Right hindlimb (tissue), 1 donor: ENCODE measurements around the gene MYO10.
"Not testable (repeated sequence)": the region's sequence is repeated elsewhere in the genome, so short reads cannot be mapped to it uniquely, and the experiment has no call there.

Source experiments
- DNase-seq: peaks from one replicate; pipeline ENCODE4 v3.0.0-alpha.2; 2018

Gene MYO10

DNA sequence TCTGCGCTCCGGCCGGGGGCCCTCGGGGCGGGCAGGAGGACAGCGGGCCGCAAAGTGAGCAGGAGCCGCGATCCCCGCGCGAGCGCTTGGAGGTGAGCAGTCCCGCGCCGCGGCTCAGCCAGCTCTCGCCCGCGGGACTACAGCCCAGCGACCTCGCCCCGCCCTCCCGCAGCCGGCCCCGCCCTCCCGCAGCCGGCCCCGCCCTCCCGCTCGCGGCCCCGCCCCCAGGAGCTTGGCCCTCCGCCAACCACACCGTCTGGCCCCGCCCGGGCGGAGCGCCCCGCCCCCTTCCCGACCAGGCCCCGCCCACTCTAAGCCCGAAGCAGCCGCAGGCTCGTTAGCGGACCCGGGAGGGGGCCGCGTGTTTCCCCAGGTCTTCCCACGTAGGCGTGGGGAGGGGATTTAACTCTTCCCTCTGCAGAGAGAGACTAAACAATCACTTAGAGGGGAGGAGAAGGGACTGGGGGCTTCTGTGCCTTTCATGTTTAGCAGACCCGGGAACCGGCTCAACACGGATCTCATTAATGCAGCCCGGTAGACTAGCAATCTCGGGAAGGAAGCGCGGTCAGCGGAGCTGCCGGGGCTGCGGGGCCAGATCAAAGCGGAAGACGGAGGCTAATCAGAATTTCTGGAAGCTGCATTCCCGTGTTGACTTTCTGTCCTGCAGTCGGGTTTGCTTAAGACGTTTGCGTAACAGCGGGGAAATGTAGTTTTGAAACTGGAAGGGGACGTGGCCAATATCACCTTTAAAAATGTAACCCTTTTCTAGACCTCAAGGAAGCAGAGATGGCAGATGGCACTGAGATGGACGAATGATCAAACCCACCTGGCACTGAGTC is at the start of gene MYO10:
MYO10 (minus strand) TSS at position 139 of the 839 bp plus-strand sequence. CDS start 480 bp downstream, outside the sequence.
- peak; percentile 84 for DNase-seq

DNA sequence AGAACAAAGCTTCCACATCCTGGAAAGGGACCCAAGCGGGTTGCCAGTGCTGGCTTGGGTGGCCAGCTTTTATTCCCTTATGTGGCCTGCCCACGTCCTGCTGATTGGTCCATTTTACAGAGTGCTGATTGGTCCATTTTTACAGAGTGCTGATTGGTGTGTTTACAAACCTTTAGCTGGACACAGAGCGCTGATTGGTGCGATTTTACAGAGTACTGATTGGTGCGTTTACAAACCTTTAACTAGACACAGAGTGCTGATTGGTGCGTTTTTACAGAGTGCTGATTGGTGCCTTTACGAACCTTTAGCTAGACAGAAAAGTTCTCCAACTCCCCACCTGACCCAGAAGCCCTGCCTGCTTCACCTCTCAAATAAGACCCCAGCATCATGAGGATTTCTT is 49.2 kb upstream of the MYO10 start:
- DNase-seq = not testable (repeated sequence)

DNA sequence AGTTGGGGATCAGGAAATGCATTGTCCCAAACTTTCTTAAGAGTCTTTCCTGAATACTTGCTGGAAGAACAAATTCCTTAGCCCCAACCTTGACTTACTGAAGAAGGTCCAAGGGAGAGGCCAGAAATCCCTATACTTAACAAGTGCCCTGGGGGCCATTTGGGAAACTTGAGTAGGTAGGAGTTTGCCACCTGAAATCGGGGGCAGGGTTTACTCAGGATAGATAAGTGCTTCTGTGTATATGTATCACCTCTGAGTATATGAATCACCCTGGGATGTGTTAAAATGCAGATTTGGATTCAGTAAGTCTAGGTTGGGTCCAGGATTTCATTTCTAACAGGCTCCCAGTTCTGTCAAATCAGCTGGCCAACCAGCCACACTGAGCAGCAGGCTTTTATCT is 47.9 kb upstream of the MYO10 start:
- no peak for DNase-seq

DNA sequence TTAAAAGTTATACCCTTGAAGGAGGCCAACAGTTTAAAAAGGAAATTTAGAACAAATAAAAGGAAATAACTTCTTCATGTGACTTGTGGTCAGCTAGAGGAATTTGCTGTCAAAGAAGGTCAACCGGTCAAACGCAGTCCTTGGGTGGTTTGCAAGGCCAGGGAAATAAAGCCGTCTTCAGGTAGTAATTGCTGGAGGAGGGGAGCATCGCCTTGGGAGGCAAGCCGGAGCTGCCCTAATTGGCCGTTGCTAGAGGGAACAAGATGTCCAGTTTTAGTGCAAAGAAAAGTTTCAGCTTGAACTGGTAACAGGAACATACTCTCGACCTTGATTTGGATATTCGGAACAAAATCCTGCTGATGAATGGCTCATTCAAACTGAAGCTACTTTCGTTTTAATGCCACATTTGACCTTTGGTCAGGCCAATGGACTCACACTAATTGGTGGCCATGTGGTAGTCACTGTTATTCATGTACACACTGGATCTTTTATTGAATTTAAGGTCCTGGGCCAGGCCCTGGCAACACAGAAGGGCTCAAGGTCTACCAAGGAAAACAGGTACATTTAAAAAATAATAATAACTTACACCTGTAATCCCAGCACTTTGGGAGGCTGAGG is 47.0 kb upstream of the MYO10 start:
- DNase-seq = no peak

DNA sequence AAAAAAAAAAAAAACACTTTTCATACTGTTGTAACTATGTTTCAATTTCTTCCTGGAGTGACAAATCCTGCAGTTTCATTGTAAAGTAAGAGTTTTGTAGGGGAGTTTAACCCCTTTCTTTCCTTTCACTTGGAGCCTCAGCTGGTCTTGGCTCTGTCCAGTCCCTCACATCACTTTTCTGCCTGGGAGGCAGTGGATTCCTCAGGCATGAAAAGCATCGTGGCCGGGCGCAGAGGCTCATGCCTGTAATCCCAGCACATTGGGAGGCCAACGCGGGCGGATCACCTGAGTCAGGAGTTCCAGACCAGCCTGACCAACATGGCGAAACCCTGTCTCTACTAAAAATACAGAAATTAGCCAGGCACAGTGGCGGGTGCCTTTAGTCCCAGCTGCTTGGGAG is 45.6 kb upstream of the MYO10 start:
- DNase-seq = no peak

DNA sequence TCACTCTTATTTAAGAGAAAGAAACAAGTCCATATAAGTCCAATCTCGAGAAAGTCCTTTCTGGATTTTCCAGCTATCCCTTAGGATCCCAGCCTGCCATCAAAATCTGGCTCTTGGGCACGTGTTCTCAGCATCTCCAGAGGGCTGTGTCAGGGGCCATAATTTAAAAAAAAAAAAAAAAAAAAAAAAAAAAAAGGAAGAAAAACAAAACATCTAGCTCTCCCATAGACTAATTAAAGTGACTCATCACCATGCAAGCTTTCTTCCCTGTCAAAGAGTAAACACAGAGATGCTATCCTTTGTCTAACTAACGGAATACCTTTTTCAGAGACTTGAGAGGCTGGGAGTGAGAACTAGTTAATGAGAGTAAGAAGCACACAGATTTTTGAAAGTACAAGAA is 44.9 kb upstream of the MYO10 start:
- no peak for DNase-seq

DNA sequence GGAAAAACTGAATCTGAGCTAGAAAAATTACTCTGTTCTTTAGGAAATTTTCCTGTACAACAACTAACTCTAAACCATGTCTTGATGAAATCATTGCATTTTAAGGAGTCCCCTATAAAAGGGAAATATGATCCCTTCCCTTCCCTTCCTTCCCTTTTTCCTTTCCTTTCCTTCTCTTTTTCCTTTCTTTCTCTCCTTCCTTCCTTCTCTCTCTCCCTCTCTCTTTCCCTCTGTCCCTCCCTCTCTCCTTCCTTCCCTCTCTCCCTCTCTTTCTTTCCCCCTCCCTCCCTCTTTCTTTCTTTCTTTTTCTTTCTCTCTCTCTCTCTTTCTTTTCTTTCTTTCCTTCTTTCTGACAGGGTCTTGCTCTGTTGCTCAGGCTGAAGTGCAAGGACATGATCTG is 42.2 kb upstream of the MYO10 start:
- DNase-seq = no peak

DNA sequence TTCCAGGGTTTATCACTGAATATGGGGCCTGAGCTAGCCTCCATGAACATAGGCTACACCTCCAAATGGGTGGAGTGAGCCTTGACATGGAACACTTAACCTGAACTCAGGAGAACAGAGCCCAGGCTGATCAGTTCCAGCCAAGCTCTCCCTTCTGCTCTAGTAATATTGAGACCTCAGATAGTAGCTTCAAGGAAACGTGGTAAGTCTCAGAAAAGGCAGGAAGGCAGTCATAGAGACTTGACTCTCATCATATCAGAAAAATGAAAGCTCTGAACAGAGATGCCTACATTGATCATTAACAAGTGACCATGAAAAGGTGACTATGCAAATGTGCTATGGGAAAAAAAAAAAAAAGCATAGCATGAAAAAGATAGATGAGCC is 40.5 kb upstream of the MYO10 start:
- DNase-seq = no peak

DNA sequence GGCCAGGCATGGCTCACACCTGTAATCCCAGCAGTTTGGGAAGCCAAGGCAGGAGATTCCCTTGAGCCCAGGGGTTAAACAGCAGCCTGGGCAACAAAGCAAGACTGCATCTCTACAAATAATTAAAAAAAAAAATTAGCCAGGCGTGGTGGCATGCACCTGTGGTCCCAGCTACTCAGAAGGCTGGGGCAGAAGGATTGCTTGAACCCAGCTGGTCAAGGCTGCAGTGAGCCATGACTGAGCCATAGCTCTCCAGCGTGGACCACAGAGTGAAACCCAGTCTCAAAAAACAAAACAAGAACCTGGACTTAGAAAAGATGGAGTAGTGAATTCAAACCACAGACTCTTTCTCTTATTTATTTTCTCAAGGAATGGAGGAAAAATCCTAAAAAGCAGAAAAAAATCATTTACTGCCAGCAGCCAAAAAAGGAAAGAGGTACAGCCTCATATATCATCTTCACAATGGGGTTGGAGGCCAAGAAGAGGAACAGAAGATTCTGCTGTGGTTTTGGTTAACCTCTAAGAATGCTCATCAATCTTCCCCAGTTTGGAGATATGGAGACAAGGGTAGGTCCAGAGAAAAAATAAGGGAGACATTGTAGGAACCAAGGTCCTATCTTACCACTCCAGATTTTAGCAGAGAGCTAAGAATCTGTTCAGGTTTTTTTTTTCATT is 40.0 kb upstream of the MYO10 start:
- DNase-seq = no peak

DNA sequence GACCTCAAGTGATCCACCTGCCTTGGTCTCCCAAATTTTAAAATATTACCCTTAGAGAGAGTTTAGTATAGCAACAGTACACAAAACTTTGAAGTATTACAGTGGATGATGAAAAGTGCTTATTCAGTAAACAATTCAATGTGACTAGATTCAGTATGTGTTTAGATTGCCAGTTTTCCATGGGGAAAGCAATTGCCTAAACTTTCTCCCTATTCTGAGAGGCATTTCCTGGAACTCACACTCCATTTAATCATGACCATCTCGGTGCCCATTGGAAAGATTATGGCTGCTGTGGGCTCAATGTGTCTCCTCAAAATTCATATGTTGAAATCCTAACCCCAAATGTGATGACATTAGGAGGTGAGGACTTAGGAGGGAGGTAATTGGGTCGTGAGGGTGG is 38.9 kb upstream of the MYO10 start:
- no peak for DNase-seq

DNA sequence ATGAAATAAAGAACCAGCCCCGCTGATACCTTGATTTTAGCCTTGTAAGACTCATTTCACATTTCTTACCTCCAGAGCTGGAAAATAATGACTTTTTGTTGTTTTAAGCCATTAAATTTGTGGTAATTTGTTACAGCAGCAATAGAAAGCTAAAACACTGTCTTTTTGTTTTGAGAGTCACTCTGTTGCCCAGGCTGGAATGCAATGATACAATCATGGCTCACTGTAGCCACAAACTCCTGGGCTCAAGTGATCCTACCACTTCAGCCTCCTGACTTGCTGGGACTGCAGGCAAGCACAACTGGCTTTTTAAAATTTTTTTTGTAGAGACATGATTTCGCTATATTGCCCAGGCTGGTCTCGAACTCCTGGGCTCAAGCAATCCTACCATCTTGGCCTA is 34.7 kb upstream of the MYO10 start:
- no peak for DNase-seq

DNA sequence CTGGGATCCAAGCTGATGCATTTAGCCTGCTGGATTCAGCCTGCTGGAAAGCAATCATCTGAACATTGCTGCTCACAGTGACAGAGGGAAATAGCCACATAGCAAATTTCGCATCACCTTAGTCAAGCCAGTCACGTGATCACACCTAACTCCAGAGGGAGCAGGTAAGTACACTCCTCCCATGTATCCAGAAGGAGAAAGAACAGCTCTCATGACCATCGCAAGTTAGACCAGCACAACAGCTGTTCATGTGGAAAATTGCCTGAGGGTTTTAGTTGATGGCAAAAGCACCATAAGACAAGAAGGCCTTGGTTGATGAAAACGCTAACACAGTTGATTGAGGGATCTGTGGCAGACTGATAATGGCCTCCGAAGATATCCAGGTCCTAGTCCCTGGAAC is 34.2 kb upstream of the MYO10 start:
- no peak for DNase-seq

DNA sequence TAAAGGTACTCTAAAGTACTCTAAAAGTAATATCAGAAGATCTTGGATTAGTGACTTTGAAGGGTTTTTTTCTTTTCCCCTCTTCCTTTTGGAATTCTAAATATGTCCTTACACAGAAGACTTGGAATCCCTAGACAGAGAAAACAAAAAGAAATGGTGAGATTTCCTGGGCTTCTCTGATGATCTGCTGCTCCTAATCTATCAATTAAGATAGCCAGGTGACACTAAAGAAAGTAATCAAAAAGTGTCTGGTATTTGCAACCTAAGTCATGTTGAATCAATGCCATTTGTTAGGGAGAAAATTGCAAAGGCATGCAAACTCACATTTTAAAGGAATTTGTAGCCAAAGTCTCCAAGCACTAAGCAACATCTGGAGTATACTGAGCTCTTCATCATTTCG is 29.5 kb upstream of the MYO10 start:
- DNase-seq = no peak

DNA sequence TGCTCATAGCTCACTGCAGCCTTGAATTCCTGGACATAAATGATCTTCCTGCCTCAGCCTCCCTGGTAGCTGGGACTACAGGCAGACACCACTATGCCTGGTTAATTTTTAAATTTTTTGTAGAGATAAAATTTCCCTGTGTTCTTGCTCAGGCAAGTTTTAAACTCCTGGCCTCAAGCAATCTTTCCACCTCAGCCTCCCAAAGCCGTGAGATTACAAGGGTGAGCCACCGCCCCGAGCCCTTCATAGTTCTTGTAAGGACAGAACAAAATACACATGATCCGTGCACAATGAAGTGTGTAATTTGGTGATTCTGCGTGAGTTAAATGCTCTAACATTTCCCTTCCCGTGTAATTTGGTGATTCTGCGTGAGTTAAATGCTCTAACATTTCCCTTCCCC is 27.7 kb upstream of the MYO10 start:
- DNase-seq = no peak

DNA sequence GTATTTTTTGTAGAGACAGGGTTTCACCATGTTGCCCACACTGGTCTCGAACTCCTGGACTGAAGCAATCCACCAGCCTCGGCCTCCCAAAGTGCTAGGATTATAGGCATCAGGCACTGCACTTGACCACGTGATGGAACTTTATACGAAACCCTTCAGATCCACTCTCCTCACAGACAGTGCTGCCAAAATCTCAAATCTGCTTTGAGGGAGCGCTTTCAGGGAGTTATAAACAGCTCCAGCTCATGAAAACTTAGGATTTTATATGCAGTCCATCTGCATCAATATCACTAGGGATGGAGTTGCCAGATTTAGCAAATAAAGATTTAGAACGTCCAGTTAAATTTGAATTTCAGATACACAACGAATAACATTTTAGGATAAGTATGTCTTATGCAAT is 25.0 kb upstream of the MYO10 start:
- DNase-seq = no peak

DNA sequence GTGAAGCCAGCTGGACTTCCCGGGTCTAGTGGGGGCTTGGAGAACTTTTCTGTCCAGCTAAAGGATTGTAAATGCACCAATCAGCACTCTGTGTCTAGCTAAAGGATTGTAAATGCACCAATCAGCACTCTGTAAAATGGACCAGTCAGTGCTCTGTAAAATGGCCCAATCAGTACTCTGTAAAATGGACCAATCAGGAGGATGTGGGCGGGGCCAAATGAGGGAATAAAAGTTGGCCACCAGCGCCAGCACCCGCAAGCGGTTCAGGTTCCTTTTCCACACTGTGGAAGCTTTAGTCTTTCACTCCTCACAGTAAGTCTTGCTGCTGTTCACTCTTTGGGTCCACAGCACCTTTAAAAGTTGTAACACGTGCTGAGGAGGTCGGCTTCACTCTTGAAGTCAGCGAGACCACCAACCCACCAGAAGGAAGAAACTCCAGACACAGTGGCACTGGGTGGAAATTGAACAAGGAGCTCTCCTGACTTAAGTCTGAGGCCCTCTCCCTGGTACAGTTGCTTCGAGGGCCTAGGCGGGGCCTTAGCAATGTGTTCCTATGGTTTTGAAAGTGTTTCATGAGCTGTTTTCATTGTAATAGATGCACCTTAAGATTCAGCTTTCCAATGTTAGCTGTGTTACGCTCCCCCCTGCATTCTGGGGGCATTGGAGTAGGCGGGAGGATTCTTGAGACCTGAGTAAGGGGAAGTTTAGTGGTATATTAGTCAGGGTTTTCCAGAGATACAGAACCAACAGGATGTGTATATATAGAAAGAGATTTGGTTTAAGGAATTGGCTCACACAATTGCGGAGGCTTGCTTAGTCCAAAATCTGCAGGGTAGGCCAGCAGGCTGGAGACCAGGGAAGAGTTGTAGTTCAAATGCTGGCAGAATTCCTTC is 21.5 kb upstream of the MYO10 start:
- DNase-seq = peak; percentile 43

DNA sequence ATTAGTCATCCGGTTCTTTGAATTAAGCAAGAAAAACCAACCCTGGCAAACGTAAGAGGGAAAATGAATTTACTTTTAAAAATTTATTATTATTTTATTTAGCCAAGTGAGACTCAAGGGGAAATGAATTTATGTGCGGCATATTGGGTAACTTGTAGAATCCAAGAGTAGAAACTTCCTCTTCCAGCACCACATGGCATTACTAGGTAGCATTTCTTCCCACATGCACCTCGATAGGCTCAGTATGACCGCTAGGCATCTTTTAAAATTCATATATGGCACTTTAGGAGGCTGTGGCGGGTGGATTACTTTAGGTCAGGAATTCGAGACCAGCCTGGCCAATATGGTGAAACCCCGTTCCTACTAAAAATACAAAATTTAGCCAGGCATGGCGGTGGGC is 17.6 kb upstream of the MYO10 start:
- no peak for DNase-seq

DNA sequence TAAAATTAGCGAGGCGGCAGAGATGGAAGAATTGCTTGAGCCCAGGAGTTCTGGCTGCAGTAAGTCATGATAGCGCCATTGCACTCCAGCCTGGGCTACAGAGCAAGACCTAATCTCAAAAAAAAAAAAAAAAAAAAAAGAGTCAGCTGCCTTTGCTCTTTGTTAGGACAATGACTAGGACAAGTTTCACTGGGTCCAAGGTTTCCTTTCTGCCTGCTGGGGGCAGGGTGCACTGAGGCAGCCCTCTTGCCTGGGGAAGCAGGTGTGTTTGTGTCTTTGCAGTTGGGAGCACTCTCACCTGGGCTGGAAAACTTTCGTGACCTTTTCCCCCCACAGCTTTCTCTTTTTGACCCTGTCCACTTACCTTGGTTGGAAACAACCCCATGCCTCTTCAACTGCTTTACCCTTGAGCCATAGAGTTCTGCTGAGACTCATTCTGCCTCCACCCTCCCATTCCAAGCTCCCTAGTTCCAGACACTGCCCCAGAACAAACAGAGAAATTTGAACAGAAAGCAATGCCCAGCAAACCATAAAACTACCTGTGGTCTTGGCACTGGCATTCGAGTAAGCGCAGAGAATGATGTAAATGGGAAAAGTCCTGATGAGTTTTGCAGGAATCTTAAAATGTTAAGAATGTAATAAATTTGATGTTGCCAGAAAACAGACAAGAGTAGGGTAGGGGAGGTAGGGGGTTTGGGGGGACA is 17.0 kb upstream of the MYO10 start:
- no peak for DNase-seq

DNA sequence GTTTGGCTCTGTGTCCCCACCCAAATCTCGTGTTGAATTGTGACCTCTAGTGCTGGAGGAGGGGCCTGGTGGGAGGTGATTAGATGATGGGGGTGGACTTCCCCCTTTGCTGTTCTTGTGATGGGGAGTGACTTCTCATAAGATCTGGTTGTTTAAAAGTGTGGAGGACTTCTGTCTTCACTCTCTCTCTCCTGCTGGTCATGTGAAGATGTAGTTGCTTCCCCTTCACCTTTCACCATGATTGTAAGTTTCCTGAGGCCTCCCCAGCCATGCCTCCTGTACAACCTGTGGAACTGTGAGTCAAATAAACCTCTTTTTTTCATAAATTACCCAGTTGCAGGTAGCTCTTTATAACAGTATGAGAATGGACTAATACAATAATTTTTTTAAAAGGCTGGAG is 10.6 kb upstream of the MYO10 start:
- no peak for DNase-seq

DNA sequence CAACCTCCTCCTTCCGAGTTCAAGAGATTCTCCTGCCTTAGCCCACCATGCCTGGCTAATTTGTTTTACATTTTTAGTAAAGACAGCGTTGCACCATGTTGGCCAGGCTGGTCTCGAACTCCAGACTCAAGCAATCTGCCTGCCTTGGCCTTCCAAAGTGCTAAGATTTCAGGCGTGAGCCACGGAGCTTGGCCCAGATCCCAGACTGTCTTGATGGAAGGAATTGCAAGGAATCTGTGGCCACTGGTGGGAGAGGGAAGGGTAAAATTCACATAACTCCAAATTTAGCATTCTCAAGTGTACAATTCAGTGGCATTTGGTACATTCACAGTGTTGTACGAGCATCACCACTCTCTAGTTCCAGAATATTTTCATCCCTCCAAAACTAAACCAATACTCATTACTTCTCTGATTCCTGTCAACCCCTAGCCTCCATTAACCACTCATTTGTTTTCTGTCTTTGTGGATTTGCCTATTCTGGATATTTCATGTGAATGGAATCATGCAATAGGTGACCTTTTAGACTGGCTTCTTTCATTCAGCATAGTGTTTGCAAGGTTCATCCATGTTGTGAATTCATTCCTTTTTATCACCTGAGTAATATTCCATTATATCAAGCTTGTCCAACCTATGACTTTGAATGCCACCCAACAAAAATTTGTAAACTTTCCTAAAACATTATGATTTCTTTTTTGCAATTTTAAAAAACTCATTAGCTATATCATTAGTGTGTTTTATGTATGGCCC is 8.9 kb upstream of the MYO10 start:
- no peak for DNase-seq

DNA sequence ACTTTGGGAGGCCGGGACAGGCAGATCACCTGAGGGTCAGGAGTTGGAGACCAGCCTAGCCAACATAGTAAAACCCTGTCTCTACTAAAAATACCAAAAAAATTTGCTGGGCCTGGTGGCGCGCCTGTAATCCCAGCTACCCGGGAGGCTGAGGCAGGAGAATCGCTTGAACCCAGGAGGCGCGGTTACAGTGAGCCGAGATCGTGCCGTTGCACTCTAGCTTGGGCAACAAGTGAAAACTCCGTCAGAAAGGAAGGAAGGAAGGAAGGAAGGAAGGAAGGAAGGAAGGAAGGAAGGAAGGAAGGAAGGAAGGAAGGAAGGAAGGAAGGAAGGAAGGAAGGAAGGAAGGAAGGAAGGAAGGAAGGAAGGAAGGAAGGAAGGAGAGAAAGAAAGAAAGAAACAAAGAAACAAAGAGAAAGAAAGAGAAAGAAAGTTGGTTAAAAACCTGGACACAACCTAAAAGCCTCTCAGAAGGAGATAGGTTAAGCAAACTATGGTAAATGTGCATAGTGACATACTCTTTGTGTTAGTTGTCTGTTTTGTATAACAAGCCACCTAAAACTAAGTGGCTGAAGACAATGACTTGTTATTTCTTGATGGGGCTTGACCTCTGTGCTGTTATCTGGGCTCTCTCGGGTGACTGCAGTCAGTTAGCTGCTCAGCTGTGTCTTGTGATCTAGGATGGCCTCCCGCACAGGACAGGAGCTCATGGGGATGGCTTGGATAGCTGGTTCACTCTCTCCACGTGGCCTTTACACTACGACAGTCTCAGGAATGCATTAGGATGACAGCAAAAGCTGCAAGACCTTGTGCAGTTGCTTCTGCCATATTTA is 8.0 kb upstream of the MYO10 start:
- DNase-seq = no peak
